HT1080 (cell line): ENCODE measurements around the gene MSI2. TPM values are rescaled to one million over a fixed set of nuclear protein-coding genes. Genes with fewer than 3 reads are reported as not detected.
"Not testable (repeated sequence)": the region's sequence is repeated elsewhere in the genome, so short reads cannot be mapped to it uniquely, and the experiment has no call there.

Experiments used
- DNase-seq: peaks from one replicate; pipeline ENCODE4 v3.0.0-alpha.2; 2015; ENCODE audit warnings: low read depth
- polyA plus RNA-seq, 2 experiments: library from polyadenylated mRNA; depleted of rRNA; stranded (reverse); fragments of >200 nt; gene quantifications; 2 replicates each; pipeline ENCODE4 v1.2.3, GENCODE V29; 2015
- total RNA-seq: library from RNA; depleted of rRNA; stranded (reverse); fragments of >200 nt; shearing (Covaris generic); gene quantifications from 2 replicates; pipeline ENCODE4 v1.2.3, GENCODE V29; 2014; rRNA removed

MSI2 gene
- total RNA-seq = 26.9 and 33.0 TPM in 2 replicates
- 22.4 and 24.5 TPM in 2 replicates for polyA plus RNA-seq (2015; cell fraction: cytosol; rRNA removed)
- polyA plus RNA-seq (2015; cell fraction: nucleus; rRNA removed) = 34.1 and 34.9 TPM in 2 replicates

GRCh38 chr17:57255776-57256681 lies at the start of gene MSI2:
MSI2 (plus strand) TSS chr17:57256523; CDS start chr17:57256743, 220 bp downstream.
- peak; percentile 29 for DNase-seq

- no peak for DNase-seq
These were observed 49.4 kb upstream of the MSI2 start for GRCh38 chr17:57206928-57207327.

- no peak for DNase-seq
These were observed 48.9 kb upstream of the MSI2 start for GRCh38 chr17:57207396-57207795.

GRCh38 chr17:57210224-57210553 lies 46.1 kb upstream of the MSI2 start:
- DNase-seq = peak; percentile 75

- peak; percentile 41 for DNase-seq
These were observed 45.3 kb upstream of the MSI2 start for GRCh38 chr17:57210972-57211411.

- DNase-seq = peak; percentile 76
These were observed 44.8 kb upstream of the MSI2 start for GRCh38 chr17:57211543-57211942.

GRCh38 chr17:57213180-57213825 lies 43.0 kb upstream of the MSI2 start:
- peak; percentile 16 for DNase-seq

GRCh38 chr17:57215317-57215716 lies 41.0 kb upstream of the MSI2 start:
- DNase-seq = peak; percentile 49

GRCh38 chr17:57221366-57222350 lies 34.7 kb upstream of the MSI2 start:
- DNase-seq = no peak

- not testable (repeated sequence) for DNase-seq
These were observed 33.9 kb upstream of the MSI2 start for GRCh38 chr17:57222422-57222821.

GRCh38 chr17:57225127-57225526 lies 31.2 kb upstream of the MSI2 start:
- no peak for DNase-seq

- DNase-seq = no peak
These were observed 29.5 kb upstream of the MSI2 start for GRCh38 chr17:57226793-57227192.

GRCh38 chr17:57228911-57229310 lies 27.4 kb upstream of the MSI2 start:
- DNase-seq = no peak

GRCh38 chr17:57234061-57234738 lies 22.1 kb upstream of the MSI2 start:
- no peak for DNase-seq

GRCh38 chr17:57234739-57235092 lies 21.6 kb upstream of the MSI2 start:
- no peak for DNase-seq

GRCh38 chr17:57235124-57235523 lies 21.2 kb upstream of the MSI2 start:
- DNase-seq = no peak

GRCh38 chr17:57236686-57237299 lies 19.5 kb upstream of the MSI2 start:
- DNase-seq = no peak

GRCh38 chr17:57240648-57241047 lies 15.7 kb upstream of the MSI2 start:
- DNase-seq = no peak

GRCh38 chr17:57242148-57242547 lies 14.2 kb upstream of the MSI2 start:
- DNase-seq = no peak

- peak; percentile 54 for DNase-seq
These were observed 13.1 kb upstream of the MSI2 start for GRCh38 chr17:57243171-57243622.
